ENCODE measurements around the gene ACSF3.

Gene ACSF3

GRCh38 chr16:89149386-89149785, 55.7 kb downstream of the ACSF3 start:
- DNase-seq: no peak

- DNase-seq: no peak
Observed at GRCh38 chr16:89150090-89150835, 56.6 kb downstream of the ACSF3 start.

- no peak for DNase-seq
Observed at GRCh38 chr16:89150981-89151380, 57.3 kb downstream of the ACSF3 start.

GRCh38 chr16:89152831-89153700, 59.4 kb downstream of the ACSF3 start:
- DNase-seq: no peak

- no peak for DNase-seq
Observed at GRCh38 chr16:89153848-89154271, 60.2 kb downstream of the ACSF3 start.

GRCh38 chr16:89154390-89155183, 60.9 kb downstream of the ACSF3 start:
- no peak for DNase-seq

- DNase-seq: no peak
Observed at GRCh38 chr16:89155184-89155679, 61.6 kb downstream of the ACSF3 start.

GRCh38 chr16:89155851-89156739, 62.4 kb downstream of the ACSF3 start:
- no peak for DNase-seq

- DNase-seq: no peak
Observed at GRCh38 chr16:89156740-89157645, 63.3 kb downstream of the ACSF3 start.

- DNase-seq: no peak
Observed at GRCh38 chr16:89157778-89158177, 64.1 kb downstream of the ACSF3 start.

- DNase-seq: no peak
Observed at GRCh38 chr16:89159066-89159849, 65.6 kb downstream of the ACSF3 start.

GRCh38 chr16:89159850-89160354, 66.2 kb downstream of the ACSF3 start:
- no peak for DNase-seq

- DNase-seq: no peak
Observed at GRCh38 chr16:89160977-89161701, 67.5 kb downstream of the ACSF3 start.

- no peak for DNase-seq
Observed at GRCh38 chr16:89161763-89162713, 68.4 kb downstream of the ACSF3 start.

GRCh38 chr16:89163297-89163696, 69.6 kb downstream of the ACSF3 start:
- DNase-seq: no peak

GRCh38 chr16:89164436-89164835, 70.8 kb downstream of the ACSF3 start:
- no peak for DNase-seq

- DNase-seq: no peak
Observed at GRCh38 chr16:89164847-89165680, 71.4 kb downstream of the ACSF3 start.
